Left ventricle myocardium inferior (tissue), 1 donor: Measurements from ENCODE around the gene STK26. TPM values are rescaled to one million over a fixed set of nuclear protein-coding genes. Genes with fewer than 3 reads are reported as not detected.
"Not testable (repeated sequence)": the region's sequence is repeated elsewhere in the genome, so short reads cannot be mapped to it uniquely, and the experiment has no call there.

ENCODE experiments used
- DNase-seq: peaks from one replicate; pipeline ENCODE4 v3.0.0-alpha.2; 2020
- H3K27ac ChIP-seq: fragments of 200-600 bp; replicated peaks from 2 replicates; pipeline ENCODE4 v1.8.0; 2021
- H3K27me3 ChIP-seq: fragments of 200-600 bp; 2 replicates; pipeline ENCODE4 v1.8.0; 2021; ENCODE audit warnings: low read depth
- H3K36me3 ChIP-seq: fragments of 200-600 bp; 2 replicates; pipeline ENCODE4 v1.8.0; 2021
- H3K4me1 ChIP-seq: fragments of 200-600 bp; 2 replicates; pipeline ENCODE4 v1.8.0; 2021
- H3K4me3 ChIP-seq: fragments of 200-600 bp; 2 replicates; pipeline ENCODE4 v1.8.0; 2021; ENCODE audit warnings: mild to moderate bottlenecking, moderate library complexity
- H3K9me3 ChIP-seq: fragments of 200-600 bp; replicated peaks from 2 replicates; pipeline ENCODE4 v1.8.0; 2021
- intact Hi-C: fragments of 100-400 bp; cut with micrococcal nuclease; formaldehyde crosslinking; loops from one replicate; pipeline ENCODE4 v1.11.0; 2022
- total RNA-seq: library from RNA; stranded (reverse); fragmentation: NEBNext Ultra II Directional; extraction: Animal tissue kit (Norgen Biotek cat#: 25700); gene quantifications from one replicate; pipeline ENCODE4 v1.2.1, GENCODE V29; 2021
- TF ChIP-seq, protein P1 (sequence below): fragments of 200-600 bp; IDR thresholded peaks from 2 replicates; pipeline ENCODE4 v1.8.0; 2021; ENCODE audit warnings: antibody characterized with exemption, mild to moderate bottlenecking, borderline replicate concordance
- donor health status: DM: no; HTN: yes; CAD: no; lungs with severe emphysema.

The STK26 gene
- total RNA-seq, 1 donor from 2014 or later: 0.80 TPM

DNA sequence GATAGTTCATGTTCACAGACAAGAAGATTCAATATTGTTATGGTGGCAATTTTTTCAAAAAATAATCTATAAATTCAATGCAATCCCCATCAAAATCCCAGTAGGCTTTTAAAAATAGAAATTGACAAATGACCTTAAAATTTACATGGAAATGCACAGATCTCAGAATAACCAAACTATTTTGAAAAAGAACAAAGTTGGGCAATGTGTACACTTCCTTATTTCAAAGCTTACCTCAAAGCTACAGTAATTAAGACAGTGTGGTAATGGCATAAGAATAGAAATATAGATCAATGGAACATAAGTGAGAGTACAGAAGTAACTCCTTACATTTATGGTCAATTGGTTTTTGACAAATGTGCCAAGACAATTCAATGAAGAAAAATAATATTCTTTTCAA, 65.8 kb downstream of the STK26 start:
- Histone ChIP-seq H3K4me1 (no peaks in the 10 kb centered on the region), H3K36me3 (no peaks in the 10 kb centered on the region), H3K27ac (no peak overlapping the region), H3K27me3 (no peaks in the 10 kb centered on the region), H3K9me3 (no peaks in the 10 kb centered on the region), H3K4me3 (no peak overlapping the region)
- TF ChIP-seq, protein P1, sequence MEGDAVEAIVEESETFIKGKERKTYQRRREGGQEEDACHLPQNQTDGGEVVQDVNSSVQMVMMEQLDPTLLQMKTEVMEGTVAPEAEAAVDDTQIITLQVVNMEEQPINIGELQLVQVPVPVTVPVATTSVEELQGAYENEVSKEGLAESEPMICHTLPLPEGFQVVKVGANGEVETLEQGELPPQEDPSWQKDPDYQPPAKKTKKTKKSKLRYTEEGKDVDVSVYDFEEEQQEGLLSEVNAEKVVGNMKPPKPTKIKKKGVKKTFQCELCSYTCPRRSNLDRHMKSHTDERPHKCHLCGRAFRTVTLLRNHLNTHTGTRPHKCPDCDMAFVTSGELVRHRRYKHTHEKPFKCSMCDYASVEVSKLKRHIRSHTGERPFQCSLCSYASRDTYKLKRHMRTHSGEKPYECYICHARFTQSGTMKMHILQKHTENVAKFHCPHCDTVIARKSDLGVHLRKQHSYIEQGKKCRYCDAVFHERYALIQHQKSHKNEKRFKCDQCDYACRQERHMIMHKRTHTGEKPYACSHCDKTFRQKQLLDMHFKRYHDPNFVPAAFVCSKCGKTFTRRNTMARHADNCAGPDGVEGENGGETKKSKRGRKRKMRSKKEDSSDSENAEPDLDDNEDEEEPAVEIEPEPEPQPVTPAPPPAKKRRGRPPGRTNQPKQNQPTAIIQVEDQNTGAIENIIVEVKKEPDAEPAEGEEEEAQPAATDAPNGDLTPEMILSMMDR: no peak
- DNase-seq: no peak
- intact Hi-C loops: no loop called here

DNA sequence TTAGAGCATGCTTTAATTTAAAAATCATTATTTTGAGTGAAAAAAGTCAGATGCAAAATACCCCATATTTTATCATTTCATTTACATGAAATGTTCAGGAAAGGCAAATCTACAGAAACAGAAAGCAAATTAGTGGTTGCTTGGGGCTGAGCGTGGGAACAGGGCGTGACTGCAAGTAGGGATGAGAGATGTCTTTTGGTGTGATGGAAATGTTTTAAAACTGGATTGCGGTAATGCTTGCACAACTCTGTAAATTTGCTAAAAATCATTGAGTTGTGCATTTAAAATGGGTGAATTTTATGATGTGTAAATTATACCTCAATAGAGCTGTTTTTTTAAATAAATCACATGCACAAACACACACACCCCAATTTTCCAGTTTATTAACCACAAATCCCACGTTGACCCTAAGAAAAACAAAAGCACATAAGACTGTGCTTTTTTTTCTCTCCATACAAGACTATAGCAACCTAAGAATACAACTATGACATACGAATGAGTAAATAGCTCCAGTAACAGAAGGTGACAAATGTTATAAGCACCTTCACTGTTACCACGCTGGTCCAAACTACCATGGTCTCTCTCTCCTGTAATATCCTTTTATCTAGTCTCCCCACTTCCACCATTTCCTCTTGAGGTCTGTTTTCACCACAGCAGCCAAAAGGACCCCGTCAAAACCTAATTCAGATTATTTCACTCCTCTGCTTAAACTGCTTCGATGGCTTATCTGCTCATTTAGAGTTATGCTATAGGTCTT, 67.5 kb downstream of the STK26 start:
- Histone ChIP-seq H3K9me3 (no peaks in the 10 kb centered on the region), H3K4me1 (no peaks in the 10 kb centered on the region), H3K27ac (no peak overlapping the region), H3K27me3 (no peaks in the 10 kb centered on the region), H3K36me3 (no peaks in the 10 kb centered on the region), H3K4me3 (no peak overlapping the region)
- DNase-seq: no peak
- intact Hi-C loops: no loop called here
- TF ChIP-seq, protein P1: no peak

DNA sequence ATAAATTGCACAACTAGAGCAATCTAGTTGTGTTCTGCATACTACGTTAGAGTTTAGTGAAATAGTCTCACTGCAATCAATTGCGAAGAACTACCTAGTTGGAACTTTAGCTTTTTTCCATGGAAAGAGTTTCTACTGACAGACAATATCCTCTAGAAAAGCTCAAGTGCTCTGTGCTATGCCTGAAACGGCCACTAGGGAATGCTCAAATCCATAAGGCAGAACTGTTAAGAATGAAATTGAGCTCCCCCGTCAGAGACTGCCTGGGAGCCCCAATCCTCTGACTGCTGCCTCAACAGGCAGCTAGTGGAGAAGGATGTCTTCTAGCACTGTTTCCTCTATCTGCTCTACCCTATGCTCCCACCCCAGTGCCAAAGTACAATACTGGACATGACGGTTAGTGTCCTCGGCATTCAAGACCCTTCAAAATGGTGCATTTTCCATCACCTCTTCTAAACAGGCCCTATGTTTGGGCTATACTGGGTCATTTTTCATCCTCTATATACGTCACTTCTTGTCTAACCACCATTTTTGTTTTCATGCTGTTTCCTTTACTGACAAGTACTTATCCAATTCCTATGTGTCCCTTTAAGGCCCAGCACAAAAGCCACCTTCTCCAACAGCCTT, 69.5 kb downstream of the STK26 start:
- H3K4me3 ChIP-seq: no peak overlapping the region
- TF ChIP-seq, protein P1: peak; percentile 83
- no peaks in the 10 kb centered on the region for H3K36me3 ChIP-seq
- intact Hi-C loops: no loop called here
- peak; percentile 17 for DNase-seq
- no peak overlapping the region for H3K27ac ChIP-seq
- no peaks in the 10 kb centered on the region for H3K9me3 ChIP-seq
- no peaks in the 10 kb centered on the region for H3K27me3 ChIP-seq
- no peaks in the 10 kb centered on the region for H3K4me1 ChIP-seq

DNA sequence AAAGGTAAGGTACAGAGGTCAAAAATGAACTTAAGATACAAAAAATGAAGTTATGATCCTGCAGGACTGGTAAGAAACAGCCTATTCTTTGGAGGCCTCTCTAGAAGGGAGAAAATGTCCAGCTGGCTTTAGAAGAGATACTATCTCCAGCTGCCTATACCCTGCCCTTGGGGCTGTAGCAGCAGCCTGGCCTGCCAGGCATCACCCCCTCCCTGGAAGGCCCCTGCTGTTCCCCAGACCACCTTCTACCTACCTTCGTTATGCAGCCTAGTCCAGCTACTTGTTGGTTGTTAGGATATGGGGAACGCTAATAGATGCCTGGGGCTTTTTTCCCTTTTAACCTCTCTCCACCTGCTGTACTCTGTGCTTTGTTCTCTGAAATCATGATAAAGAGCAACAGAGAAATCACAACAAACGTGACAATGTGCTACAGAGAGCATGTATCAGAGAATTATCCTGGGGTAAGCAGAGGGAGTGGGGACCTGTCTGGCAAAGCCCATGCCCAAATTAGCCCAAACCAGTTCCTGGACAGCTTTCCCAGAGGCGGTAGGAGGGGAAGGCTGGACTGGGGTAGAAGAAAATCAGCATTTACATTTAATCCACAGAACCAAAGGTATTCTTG, 70.2 kb downstream of the STK26 start:
- DNase-seq: no peak
- intact Hi-C loops: no loop called here
- Histone ChIP-seq H3K27me3 (no peaks in the 10 kb centered on the region), H3K4me1 (no peaks in the 10 kb centered on the region), H3K4me3 (no peak overlapping the region), H3K27ac (no peak overlapping the region), H3K36me3 (no peaks in the 10 kb centered on the region), H3K9me3 (no peaks in the 10 kb centered on the region)
- TF ChIP-seq, protein P1: no peak

GRCh38 chrX:132094164-132094563, 71.1 kb downstream of the STK26 start:
- H3K4me3 ChIP-seq: no peak overlapping the region
- TF ChIP-seq, protein P1: no peak
- no peaks in the 10 kb centered on the region for H3K9me3 ChIP-seq
- no peak for DNase-seq
- no peaks in the 10 kb centered on the region for H3K27me3 ChIP-seq
- intact Hi-C loops: no loop called here
- H3K4me1 ChIP-seq: no peaks in the 10 kb centered on the region
- no peak overlapping the region for H3K27ac ChIP-seq
- no peaks in the 10 kb centered on the region for H3K36me3 ChIP-seq

- intact Hi-C loops, H3K4me3 ChIP-seq, H3K27ac ChIP-seq, H3K9me3 ChIP-seq, H3K4me1 ChIP-seq, H3K27me3 ChIP-seq, DNase-seq, H3K36me3 ChIP-seq: not testable (repeated sequence)
Observed at GRCh38 chrX:132098704-132099103, 75.6 kb downstream of the STK26 start.
